ENCODE measurements around the gene AKAP8L.

- TF ChIP-seq RFX5 (IDR thresholded peaks at IDR 0.05; ENCODE audit: low read length) (no peak), CTCF (IDR thresholded peaks at IDR 0.05) (no peak), SMC3 (IDR thresholded peaks at IDR 0.05; ENCODE audit: low read depth, low read length) (no peak), MAX (IDR thresholded peaks at IDR 0.05; ENCODE audit: low read depth) (no peak), TAF1 (IDR thresholded peaks at IDR 0.05; ENCODE audit: borderline replicate concordance, low read depth, low read length) (no peak), PBX3 (IDR thresholded peaks at IDR 0.05) (no peak), EP300 (IDR thresholded peaks at IDR 0.05; ENCODE audit: borderline replicate concordance in 1 of 2, low read depth in 1 of 2, low read length in 1 of 2) (no peak), ZBTB33 (IDR thresholded peaks at IDR 0.05; ENCODE audit: borderline replicate concordance, low read depth) (no peak), JUND (IDR thresholded peaks at IDR 0.05) (no peak), USF1 (IDR thresholded peaks at IDR 0.05; ENCODE audit: borderline replicate concordance, low read depth) (no peak), FOXM1 (IDR thresholded peaks at IDR 0.05; ENCODE audit: low read depth) (no peak), FOXJ3 (CRISPR knock-in tag; IDR thresholded peaks at IDR 0.05) (no peak), SIN3A (IDR thresholded peaks at IDR 0.05; ENCODE audit: borderline replicate concordance, low read depth, low read length) (no peak)
These were observed 78.7 kb downstream of the AKAP8L start for GRCh38 chr19:15340086-15340485.

Measured in SK-N-SH (cell line).